Hepatic stellate cell (primary cell): Measurements from ENCODE around the gene LUC7L.
A peak's percentile ranks its signal among the peaks of the same experiment; 100 is the strongest.
"Not testable (repeated sequence)": the region's sequence is repeated elsewhere in the genome, so short reads cannot be mapped to it uniquely, and the experiment has no call there.

Source experiments
- DNase-seq: peaks from one replicate; pipeline ENCODE4 v3.0.0; 2011; ENCODE audit warnings: low spot score

The LUC7L gene

GRCh38 chr16:228852-229730, at the start of gene LUC7L:
LUC7L (minus strand) TSS chr16:229449; CDS start chr16:229339, 110 bp downstream.
- peak; percentile 94 for DNase-seq

DNA sequence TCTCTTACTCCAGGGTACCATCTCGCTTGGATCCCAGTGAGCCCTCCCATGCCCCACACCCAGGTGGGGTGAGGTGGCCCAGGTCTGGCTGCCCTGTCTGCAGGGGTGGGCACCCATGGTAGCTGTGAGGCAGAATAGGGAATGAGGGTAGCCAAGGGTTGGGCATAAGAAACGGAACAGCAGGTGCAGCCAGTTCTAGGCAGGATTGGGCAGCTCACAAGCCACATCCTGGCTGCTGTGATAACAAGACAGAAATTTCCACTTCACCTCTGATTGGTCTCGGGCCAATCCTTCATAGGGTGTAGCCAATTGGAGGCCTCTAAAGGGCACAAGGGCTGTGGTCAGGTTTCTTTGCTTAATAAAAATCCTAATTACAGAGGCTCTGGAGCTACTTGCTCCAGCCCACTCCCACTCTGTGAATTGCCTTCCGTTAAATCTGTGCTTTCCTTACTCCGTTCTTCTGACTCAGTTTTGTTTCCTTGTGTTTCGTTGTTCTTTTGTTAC, 49.7 kb upstream of the LUC7L start:
- DNase-seq = no peak

DNA sequence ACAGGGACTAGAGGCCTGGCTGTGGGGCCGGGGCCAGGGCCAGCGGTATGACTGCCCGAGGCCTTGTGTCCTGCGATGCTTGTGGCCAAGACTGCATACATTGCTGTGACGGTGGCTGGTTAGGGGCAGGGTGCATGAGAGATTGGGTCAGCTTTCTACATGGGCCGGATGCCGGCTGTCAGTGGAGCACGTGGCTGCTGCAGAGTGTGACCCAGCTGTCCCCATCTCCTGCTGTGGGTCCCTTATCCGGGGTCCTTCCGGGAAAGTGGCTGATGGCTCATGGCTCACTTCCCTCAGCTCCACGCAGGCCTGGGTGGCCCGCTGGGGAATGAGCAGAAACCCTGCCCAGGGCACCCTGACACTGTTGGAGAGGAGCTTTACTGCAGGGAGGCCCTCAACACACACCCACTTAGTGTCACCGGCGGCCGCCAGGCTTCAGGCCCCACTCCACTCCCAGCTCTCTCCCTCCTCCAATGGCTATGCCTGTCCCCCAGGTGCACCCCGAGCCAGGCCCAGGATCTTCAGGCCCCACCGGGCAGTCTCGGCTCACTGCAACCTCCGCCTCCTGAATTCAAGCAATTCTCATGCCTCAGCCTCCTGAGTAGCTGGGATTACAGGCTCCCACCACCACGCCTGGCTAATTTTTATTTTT, 47.3 kb upstream of the LUC7L start:
- no peak for DNase-seq

GRCh38 chr16:275786-276232, 46.6 kb upstream of the LUC7L start, which contains the start of gene RGS11:
RGS11 (minus strand) TSS chr16:275944; CDS start chr16:275911, 33 bp downstream.
- DNase-seq = no peak

- no peak for DNase-seq
Measured at GRCh38 chr16:275041-275641, 45.9 kb upstream of the LUC7L start.

GRCh38 chr16:273547-274421, 44.5 kb upstream of the LUC7L start:
- DNase-seq = no peak

DNA sequence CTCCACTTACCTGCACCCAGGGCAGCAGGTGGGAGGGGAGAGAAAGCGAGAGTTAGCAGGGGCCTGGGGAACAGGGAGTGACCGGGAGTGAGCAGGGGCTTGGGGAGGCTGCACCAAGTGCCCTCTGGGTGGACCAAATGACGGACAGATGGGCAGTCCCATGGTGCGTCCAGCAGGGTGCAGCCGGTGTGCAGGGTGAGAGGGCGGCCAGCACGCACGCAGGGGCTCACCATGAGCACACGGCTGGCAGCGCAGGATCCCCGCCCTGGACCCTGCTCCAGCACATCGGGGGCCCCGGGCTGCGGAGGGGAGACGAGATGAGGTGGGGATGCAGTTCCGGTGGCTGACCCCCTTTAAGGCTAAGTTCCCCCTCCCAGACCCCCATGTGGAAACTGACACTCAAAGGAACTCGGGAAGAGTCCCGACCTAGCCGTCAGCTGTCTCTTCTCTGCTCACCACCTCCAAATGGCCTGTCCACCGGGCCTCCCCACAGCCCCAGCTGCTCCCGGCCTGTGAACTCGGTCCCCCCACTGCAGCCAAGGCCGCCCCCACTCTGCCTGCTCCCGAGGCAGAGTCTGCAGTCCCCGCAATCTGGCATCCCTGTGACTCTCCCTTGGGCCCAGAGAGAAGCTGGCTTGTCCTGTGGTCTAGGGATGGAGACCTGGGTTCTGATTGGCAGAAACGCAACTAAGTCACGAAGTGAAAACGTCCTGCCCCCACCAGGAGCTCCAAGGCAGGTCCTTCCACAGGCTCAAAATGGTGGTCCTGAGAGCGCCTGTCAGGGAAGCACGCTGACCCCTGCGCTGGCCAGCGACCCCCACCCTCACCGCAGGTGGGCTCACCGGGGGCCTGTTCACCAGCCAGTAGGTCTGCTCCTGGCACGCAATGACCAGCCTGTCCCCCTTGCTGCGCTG, 43.6 kb upstream of the LUC7L start:
- no peak for DNase-seq

DNA sequence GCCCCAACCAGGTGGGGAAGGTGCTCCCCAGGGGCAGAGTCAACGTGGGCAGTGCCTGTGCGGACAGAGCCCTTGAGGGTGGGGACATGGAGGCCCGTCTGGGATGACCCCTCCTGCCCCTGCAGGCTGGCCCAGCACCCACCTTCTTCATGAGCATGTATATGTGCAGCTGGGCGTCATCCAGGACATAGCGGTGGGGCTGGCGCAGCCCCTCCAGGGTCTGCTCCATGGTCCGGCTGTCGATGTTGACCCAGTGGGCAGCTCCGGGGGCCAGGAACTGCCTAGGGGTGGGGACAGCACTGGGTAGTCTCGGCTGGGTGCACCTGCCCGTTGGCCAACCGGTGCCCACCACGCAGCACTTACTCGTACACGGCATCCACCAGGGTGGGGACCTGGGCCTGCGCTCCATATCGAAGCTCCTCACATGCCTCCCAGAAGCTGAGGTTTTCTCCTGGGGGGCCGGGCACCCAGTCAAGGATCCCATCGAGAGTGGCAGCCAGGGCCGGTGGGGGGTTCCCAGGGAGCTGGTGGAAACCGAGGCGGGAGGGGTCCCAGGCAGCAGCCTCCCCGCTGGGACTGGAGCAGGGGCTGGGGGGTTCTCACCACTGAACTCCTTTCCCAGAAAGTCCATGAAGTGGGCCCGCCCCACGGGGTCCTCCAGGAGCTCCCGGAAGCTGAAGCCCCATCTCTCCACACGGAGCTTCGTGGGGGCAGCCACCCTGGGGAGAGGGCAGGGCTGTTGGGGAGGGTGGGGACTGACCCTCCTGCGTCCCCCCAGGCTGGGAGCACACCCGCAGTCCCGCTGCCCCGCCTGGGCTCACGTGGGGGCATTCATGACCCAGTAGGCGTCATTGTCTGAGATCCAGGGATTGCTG, 41.4 kb upstream of the LUC7L start:
- no peak for DNase-seq

DNA sequence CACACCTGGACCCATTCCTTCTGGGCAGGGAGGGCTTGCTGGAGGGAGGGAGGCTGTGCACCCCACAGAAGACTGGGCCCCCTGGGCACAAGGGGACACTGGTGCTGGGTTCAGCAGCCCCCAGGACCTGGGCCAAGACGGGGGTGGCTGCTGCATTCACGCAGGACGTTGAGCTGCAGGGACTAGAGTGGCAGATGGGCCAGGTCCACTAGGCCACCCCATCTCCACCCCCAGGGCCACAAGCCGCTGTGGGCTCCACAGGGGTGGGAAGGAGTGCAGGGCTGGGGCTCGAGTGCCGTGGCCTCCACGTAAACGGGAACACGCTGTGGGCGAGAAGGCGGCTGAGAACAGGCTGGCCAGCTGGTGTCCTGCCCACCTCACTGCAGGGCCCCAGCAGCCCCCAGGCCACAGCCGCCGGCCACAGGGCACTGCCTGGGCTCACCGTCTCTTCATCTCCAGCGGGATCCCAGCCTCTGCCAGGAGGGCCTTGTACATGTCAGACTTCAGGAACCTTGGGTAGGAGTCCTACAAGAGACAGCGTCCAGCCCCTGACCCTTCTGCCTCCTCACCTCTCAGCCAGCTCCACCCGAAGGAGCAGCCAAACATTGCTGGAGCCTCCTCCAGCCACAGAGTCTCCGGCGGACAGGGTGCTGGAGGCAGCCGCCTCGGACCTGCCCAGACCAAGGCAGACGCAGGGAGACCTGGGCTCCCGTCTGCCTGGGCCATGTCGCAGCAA, 40.0 kb upstream of the LUC7L start:
- DNase-seq = no peak

DNA sequence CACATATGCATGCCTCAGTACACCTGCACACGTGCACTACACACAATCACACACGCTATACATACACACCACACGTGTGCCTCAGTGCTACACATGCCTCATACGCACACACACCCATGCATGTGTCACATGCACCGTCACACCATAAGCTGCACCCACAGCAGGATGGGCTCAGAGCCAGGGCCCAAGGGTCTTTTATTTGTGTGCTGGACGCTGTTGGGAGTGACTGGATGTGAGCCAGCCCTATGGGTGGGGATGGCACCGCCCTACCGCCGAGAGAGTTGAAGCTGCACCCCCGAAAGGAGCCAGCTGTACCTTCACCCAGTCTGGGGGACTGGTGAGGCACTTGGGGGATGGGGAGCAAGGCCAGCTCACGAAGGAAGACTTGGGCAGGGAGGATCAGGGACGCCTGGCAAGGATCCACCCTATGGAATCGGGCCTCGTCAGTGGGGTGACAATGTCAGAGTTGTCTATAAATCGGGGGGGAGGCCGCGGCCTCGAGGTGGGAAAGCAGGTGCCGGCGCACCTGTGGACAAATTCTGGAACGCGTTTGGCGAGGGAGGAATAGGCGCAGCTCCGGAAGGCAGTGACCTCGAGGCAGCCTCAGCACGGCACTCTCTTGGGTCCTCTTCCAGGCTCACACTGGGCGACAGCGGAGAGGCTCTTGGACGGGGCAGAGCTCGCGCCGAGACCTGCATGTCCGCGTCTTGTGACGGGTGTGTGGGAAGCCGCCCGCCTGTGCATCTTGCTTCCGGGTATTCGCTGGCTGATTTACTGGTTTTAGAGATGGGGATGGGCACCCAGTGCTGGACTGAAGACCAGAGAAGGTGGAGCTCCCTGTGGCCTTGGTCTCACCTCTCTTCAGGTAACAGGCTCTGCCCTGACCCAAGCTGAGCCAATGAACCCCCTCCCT, 39.1 kb upstream of the LUC7L start:
- no peak for DNase-seq

- not testable (repeated sequence) for DNase-seq
Measured at GRCh38 chr16:267562-267961, 38.3 kb upstream of the LUC7L start.

GRCh38 chr16:266258-267164, 37.3 kb upstream of the LUC7L start:
- no peak for DNase-seq

GRCh38 chr16:265711-266110, 36.5 kb upstream of the LUC7L start:
- no peak for DNase-seq

GRCh38 chr16:265002-265529, 35.8 kb upstream of the LUC7L start:
- no peak for DNase-seq

DNA sequence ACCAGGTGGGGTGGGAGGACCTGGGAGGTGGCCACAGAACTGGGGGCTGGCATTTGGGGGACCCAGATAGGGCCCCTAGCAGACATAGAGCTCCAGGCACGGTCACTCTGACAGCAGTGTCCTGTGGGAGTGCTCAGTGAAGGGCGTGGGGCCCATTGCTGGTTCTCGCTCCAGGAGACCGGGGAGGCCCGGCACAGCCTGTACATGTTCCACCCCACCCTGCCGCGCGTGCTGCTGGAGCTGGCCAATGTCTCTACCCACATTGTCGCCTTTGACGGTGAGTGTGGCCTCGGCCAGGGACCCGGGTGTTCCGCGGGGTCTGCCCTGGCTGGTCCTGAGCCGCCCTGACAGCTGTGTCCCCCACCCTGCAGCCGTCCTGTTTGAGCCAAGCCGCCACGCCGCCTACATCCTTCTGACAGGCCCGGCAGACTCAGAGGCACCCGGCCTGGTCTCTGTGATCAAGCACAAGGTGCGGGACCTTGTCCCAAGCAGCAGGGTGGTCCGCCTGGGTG, 35.2 kb upstream of the LUC7L start:
- no peak for DNase-seq

GRCh38 chr16:263944-264343, 34.7 kb upstream of the LUC7L start:
- DNase-seq = no peak
